Globus pallidus (tissue), 1 donor: ENCODE measurements around the gene CAMK1.
"Not testable (repeated sequence)": the region's sequence is repeated elsewhere in the genome, so short reads cannot be mapped to it uniquely, and the experiment has no call there.

Experiments
- DNase-seq: peaks from one replicate; pipeline ENCODE4 v3.0.0-alpha.2; 2015; ENCODE audit warnings: low spot score

Gene CAMK1

DNA sequence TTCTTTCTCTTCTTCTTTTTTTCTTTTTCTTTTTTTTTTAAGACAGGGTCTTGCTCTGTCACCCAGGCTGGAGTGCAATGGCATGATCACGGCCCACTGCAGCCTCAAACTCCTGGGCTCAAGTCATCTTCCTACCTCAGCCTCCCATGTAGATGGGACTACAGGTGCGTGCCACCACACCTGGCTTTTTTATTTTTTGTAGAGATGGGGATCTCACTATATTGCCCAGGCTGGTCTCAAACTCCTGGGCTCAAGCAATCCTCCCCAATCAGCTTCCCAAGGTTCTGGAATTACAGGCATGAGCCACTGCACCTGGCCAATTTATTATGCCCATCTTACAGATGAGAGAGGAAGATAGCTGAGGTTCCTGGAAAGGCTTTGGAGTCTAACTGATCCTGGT lies 1.3 kb upstream of the CAMK1 start:
- DNase-seq: not testable (repeated sequence)

DNA sequence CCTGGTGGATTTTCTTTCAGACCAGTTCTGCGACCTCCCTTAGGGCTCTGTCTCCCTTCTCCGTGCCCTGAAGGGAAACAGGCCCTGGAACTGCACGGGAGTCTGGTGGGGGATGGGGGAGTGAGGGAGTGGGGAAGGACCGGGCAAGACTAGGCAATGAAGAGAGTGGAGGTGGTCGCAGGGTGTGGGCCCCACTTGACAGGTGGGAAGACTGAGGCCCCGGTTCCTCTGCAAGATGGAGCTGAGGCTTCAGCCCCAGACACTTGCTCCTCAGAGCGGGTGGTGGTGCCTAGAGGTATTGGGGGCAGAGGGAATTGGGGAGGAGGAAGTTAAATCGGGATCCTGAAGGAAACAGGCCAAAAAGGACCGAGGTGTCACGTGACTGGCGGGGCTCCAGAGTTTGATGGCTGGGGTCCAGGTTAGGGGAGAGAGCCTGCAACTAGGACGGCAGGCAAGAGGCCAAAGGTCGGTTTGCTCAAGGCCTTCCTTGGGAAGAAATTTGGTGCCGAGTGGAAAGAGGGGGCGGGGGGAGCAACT lies 597 bp upstream of the CAMK1 start:
- peak; percentile 62 for DNase-seq

DNA sequence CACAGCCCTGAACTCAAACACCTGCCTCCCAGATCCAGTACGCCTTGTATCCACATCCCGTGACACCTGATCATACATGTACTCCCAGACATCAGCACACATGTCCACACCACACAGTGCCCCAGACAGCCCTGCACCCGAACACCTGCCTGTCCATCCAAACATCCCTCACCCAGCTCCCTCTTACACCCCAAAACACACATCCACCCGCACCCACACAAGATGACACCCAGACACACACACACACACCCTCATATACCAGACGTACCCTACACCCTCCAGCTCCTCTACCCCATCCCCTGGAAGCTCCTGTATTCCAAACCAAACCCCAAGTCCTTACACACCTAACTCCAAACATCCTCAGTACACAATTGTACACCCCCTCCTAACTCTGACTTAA lies 735 bp downstream of the CAMK1 start:
- DNase-seq: no peak

DNA sequence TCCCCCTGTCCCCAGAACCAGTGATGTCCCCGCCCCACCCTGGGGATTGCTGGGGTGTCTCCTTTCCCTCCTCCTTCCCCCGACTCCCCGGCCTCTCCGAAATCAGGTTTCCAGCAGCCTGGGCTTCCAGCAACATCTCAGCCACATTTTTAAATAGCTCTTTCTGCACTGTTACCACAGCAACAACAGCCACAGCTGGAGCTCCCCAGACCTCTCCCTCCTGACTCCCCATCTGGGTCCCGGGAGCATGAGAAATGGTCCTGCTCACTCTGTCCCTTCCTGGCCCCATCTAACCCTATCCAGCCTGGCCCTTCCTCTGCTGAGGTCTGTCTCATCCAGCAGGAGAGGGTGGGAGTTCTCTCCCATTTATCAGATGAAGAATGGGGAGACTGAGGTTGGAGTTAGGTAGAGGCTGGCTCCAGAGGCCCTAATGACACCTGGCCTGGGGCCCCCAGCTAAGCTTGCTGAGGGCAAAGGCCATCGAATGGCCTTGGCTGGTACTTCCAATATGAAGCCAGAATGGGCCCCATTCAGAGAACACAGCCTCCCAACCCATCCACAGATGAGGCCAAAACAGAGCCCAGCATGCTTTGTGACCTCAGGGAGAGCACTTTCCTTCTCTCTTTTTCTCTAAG lies 1.5 kb downstream of the CAMK1 start:
- no peak for DNase-seq

DNA sequence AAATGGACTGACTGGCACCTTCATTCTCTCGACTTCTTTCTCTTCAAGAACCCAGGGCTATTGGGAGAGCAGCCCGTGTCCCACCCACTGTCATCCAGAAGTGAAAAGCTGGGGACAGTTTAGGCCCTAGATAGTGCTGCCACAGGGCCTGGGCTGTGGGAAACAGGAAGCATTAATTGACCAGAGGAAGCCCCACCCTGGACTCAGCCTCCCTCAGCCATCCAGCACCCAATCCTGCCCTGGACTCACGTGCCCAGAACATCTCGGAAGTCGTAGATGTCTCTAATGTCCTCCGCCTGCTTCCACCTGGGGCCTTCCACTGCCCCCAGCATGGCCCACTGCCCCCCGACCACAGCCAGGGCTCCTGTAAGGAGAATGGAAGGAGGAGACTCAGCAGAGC lies 2.3 kb downstream of the CAMK1 start:
- no peak for DNase-seq

DNA sequence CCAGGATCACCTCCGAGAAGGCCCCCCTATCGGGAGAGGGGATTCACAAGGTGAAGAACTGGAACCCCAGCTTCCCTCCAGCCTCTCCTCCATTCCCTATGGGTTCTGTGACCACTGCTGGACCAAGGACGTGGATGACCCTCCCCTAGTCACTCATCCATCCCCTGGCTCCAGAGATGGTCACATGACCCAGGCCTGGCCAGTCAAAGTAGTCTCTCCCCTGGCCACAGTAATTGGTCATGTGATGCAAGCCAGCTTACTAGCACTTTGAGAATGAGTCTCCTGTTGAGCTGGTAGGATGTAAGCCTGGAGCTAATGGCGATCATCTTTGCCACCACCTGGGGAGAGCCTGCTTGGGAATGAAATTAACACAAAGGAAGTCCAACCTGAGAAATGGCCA lies 3.9 kb downstream of the CAMK1 start:
- DNase-seq: no peak

DNA sequence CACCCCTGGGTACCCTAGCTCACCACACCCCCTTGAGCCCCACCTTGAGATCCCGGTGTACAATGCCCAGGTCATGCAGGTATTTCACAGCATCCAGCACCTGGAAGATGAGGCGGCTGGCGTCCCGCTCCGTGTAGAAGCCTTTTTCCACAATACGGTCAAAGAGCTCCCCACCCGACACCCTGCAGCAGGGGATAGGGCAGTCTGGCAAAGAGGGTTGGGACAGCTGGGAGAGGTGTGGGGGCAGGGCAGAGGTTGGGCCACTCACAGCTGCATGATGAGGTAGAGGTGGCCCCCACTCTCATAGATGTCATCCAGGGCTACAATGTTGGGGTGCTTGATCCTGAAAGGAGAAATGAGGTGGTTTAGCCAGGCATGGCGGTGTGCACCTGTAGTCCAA lies 6.9 kb downstream of the CAMK1 start:
- DNase-seq: no peak

DNA sequence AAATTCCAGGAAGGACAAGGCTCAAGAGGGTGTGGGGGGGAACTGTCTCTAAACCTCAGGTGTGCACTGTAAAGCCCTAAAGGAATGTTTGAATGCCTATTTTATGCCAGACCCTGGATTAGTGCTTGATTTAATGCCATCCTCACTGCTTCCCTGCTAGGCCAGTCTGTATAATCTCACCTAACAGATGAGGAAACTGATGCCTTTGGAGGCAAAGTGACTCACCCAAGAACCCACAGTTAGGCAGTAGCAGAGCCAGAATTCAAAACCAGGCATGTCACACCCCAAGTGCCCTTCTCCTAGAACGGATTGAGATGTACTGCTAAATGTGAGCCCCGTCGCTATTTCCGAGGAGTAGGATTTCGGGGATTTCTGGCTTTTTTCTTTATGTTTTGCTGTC lies 7.8 kb downstream of the CAMK1 start:
- no peak for DNase-seq

DNA sequence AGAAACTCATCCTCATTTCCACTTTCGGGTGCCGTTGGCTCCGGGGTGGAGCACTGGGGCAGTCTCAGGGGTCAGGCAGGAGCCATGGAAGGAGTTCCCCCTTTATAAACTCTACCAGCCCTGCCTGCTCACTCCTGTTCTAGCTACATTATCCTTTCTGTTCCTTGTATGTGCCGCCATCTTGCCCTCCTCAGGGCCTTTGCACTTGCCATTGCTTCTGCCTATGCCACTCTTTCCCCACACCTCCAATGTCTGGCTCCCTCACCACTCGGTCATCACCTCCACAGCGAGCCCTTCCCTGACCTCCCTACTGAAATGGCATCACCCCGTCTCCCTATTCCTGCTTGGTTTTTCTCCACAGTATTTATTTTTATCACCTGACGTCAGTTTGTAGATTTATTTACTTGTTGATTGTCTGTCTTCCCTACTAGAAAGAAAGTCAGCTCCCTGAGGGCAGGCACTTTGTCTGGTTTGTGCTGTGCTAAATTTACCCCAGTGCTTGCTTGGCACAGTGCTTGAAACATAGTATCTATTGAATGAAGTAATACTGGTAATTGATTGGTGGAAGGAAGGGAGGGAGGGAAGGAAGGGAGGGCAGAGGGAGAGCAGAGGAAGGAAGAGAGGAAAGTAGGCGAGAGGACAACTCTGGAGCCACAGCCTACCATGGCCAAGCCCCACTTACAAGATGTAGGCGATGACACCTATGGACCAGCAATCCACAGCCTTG lies 8.8 kb downstream of the CAMK1 start:
- no peak for DNase-seq

DNA sequence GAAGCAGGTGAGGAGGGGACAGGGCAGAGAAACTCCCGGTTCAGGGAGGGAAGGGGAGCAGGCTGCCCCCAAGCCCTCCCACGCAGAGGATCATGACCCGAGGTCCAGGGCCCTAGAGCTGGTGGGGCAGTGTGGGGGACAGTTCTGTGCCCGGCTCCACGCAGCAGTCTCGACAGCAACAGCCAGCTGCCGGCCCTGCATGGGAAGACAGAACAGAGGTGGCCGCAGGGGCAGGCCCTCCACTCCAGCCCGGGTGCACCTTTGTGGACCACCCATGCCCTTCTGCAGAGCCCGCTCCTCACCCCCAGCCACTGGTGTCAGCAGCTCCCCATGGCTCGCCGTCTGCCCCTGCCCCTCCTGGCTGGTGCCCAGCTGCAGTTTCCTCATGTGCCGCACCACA lies 12.3 kb downstream of the CAMK1 start:
- DNase-seq: no peak

DNA sequence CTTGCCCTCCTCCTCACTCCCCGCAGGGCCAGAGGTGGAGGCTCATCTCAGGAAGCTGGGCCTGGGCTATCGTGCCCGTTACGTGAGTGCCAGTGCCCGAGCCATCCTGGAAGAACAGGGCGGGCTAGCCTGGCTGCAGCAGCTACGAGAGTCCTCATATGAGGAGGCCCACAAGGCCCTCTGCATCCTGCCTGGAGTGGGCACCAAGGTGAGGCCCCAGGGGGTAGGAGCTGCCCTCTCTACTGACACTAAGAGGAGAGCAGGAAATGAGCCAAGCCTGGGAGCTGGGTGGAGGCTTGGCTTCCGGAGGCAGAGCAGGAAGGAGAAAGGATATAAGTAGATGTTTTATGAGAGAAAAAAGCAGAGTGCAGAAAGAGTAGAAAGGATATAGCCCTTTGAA lies 15.1 kb downstream of the CAMK1 start:
- DNase-seq: no peak

DNA sequence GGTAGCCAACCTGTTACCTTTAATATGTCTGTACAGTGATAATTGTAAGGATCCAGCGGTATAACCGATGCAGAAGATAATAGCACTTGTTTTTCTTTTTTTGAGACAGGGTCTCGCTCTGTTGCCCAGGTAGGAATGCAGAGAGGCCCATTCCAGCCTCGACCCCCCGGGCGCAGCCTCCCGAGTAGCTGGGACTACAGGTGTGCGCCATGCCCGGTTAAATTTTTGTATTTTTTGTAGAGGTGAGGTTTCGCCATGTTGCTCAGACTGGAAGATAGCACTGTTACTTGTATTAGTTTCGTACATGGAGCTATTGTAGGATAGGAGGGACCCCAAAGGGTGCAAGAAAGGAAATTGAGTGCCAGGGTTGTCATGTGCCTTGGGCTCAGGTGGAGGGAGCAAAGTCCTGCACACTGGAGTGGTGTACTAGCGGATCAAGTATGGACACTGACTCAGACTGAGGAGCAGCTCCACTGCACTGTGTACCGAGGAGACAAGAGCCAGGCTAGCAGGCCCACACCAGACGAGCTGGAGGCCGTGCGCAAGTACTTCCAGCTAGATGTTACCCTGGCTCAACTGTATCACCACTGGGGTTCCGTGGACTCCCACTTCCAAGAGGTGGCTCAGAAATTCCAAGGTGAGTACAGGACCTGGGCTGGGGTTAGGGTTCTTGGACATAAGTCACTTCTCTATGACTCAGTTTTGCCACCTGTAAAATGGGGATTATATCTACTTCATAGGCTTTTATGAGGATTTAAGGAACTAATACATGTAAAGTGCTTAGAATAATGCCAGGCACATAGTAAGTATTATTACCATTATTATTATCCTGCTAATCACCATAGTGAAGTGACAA lies 19.0 kb downstream of the CAMK1 start:
- DNase-seq: no peak

DNA sequence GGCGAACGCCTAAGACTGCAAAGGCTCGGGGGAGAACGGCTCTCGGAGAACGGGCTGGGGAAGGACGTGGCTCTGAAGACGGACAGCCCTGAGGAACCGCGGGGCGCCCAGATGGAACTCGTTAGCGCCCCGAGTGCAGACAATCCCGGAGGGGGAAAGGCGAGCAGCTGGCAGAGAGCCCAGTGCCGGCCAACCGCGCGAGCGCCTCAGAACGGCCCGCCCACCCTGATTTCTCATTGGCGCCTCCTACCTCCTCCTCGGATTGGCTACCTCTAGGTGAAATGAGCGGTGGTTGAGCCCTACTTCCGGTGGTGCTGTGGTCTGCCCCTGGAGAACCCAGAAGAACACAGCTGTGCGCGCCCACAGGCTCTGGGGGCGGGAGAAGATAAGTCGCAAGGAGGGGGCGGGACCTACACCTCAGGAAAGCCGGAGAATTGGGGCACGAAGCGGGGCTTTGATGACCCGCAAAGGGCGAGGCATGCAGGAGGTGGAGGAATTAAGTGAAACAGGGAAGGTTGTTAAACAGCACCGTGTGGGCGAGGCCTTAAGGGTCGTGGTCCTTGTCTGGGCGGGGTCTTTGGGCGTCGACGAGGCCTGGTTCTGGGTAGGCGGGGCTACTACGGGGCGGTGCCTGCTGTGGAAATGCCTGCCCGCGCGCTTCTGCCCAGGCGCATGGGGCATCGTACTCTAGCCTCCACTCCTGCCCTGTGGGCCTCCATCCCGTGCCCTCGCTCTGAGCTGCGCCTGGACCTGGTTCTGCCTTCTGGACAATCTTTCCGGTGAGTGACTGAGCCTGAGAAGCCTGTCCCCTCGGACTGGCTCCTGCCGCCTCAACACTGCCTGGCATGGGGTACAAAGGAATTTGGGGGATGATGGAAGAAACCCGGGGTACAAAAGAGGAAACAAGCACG lies 19.8 kb downstream of the CAMK1 start, which contains the start of gene OGG1:
TSS of gene OGG1 (plus strand) at position 308 of the 911 bp plus-strand sequence. CDS start at position 643, 335 bp downstream.
- DNase-seq: peak; percentile 97

DNA sequence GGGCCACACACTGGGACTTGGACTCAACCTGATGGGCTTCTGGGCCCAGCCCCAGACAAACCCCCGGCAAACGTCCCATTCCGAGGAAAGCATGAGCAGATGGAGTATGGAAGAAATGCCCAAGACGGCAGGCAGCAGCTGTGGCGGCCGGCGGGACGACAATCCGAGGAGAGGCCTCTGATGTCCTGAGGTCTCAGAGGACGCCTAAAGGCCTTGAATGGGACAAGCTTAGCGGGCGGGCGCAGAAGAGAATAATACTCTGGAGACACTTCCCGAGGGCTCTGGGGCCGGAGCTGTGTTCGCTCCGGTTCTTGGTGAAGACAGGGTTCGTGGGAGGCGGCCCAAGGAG lies 20.5 kb downstream of the CAMK1 start:
- no peak for DNase-seq

DNA sequence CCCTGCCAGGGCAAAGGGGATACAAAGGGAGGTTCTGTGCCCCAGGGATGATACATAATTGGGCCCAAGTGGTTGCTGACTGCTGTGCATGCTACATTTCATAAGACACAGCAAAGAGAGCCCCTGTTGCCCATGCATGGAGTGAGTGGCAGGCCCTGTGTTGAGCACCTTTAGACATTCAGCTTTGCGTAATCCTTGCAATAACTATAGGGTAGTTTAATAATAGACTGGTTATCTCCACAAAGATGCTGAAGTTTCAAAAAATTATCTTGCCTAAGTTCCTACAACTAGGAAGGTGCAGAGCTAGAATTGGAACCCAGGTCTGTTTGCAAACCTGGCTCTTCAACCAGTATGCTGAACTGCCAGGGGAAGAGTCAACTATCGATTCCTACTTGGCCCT lies 21.7 kb downstream of the CAMK1 start:
- DNase-seq: no peak

DNA sequence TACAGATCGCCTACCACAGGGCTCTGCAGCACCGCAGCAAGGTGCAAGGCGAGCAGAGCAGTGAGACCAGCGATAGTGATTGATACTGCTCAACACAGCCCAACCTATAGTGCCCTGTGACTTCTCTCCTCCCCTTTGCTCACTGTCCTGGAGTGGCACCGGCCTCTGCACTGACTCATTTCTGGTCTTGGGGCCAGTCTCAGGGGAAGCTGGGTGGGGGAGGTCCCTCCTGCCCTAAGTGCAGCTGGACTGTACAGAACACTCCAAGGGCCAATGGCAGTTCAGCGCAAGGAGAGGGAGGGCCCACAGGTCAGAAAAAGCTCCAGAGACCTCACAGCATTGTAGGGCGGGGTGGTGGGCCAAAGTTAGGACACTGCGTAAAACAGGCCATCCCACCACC lies 22.5 kb downstream of the CAMK1 start:
- DNase-seq: no peak

DNA sequence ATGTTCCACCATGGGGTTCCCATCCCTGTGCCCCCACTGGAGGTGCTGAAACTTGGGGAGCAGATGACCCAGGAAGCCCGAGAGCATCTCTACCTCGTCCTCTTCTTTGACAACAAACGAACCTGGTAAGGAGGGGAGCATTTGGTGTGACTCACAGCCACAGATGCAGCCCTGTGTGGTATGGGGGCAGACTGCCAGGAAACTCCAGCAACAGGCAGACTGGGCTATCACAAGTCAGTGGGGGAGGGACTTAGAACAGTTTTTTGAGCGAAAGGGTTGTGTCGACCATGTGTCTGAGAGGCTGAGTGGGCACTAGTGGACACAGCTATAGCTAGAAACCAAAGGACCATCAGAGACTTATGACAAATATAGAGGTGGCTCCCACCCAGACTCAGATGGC lies 23.4 kb downstream of the CAMK1 start:
- DNase-seq: no peak

DNA sequence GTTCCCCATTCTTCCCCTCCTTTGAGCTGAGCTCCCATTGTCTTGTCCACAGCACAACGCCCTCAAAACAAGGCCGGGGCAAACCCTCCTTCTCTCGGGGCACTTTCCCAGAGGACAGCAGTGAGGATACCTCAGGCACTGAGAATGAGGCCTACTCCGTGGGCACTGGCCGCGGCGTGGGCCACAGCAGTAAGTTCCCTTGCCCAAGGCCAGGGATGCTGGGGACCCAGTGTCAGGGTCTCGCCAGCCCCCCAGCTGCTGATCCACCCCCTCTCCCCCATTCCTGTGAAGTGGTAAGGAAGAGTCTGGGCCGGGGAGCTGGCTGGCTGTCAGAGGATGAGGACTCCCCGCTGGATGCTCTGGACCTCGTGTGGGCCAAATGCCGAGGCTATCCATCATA lies 24.2 kb downstream of the CAMK1 start:
- no peak for DNase-seq

DNA sequence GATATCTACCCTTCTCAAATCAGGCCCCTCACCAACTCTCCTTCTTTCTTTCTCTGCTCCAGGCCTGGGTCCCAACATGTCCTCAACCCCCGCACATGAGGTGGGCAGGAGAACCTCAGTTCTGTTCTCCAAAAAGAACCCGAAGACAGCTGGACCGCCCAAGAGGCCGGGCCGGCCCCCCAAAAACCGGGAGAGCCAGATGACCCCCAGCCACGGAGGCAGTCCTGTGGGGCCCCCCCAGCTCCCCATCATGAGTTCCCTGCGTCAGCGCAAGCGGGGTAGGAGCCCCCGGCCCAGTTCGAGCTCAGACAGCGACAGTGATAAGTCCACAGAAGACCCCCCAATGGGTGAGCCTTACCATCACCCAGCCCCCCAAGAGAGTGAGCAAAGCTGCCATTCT lies 25.6 kb downstream of the CAMK1 start:
- DNase-seq: no peak

DNA sequence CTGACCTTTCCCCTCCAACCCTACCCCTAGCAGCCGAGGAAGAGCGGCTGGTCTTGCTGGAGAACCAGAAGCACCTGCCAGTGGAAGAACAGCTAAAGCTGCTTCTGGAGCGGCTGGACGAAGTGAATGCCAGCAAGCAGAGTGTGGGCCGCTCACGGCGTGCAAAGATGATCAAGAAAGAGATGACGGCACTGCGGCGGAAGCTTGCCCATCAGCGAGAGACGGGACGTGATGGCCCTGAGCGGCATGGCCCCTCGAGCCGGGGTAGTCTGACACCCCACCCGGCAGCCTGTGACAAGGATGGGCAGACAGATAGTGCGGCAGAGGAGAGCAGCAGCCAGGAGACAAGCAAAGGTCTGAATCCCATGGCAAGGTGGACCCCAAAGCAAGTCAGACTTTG lies 26.2 kb downstream of the CAMK1 start:
- no peak for DNase-seq

DNA sequence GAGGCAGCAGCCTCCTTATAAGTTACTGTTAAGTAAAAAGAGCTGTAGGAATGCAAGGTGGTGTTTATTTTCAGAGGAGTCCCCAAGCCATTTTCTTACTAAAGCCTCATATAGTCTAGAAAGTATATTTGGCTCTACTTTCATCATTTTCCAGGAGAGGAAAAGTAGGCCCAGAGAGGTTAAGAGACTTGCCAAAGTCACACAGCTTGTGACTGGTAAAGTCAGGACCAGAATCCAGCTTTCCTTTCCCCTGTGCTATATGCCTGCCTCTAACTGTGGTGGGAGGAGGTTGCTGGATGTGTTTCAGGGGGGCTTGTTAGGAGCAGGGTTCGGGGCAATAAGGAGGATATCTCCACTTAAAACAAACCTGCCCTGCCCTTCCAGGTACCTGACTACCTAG lies 27.2 kb downstream of the CAMK1 start:
- no peak for DNase-seq

DNA sequence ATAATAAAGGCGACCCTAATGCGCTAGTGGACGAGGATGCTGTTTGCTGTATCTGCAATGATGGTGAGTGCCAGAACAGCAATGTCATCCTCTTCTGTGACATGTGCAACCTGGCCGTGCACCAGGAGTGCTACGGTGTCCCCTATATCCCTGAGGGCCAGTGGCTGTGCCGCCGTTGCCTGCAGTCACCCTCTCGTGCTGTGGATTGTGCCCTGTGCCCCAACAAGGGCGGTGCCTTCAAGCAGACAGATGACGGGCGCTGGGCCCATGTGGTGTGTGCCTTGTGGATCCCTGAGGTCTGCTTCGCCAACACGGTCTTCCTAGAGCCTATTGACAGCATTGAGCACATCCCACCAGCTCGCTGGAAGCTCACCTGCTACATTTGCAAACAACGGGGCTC lies 30.6 kb downstream of the CAMK1 start:
- DNase-seq: no peak
